Measurements from ENCODE around the gene SH3BP4. TPM values are rescaled to one million over a fixed set of nuclear protein-coding genes. Genes with fewer than 3 reads are reported as not detected.

The SH3BP4 gene
- total and polyA plus RNA-seq, 2 of the 13 experiments (the other 11 are each of a cell fraction or from before 2014, with no cell fraction given), result 34.6 to 99.1 TPM

DNA sequence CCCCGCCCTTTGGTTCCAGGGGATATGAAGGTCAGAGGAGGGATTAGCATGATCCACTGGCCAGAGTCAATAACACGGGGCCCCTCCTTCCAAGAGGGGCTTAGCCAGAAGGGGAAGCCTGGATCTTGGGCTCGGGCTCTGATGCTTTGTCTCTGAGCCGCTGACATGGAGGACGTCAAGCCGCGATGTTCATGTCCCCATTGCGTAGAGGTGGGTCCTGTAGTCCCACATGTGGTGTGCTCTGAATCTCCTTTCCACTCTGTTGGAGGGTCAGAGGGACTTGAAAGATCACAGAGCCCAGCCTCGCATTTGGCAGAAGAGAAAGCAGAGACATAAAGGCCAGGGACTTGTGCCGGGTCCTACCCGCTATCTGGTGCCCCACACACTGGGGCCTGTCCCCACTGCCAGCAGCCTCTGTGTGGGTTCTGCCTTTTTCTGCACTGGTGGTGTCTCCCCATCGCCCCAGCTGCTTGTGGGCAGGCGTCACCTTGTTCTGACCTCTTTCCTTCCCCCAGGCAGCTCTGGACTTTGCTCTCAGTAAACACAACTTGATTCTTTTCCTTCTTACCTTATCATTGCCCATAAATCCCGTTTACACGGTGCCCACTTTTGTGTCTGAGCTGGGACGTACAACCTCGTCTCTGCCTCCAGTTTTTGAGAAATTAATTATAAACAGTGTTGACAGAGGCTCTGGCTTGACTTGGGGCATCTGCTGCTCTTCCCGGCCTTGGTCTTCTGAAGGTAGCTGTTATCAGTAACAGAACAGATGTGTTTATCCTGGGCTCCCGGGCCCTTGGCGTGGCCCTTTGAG is 48.8 kb downstream of the SH3BP4 start (continued):
- TF ChIP-seq RNF219 (CRISPR knock-in tag; IDR thresholded peaks at IDR 0.05) (no peak), TEAD3 (CRISPR knock-in tag; optimal IDR thresholded peaks at IDR 0.05; ENCODE audit: borderline replicate concordance) (peak; percentile 57), IRF2 (CRISPR knock-in tag; IDR thresholded peaks at IDR 0.05) (peak; percentile 41), MAFG (CRISPR knock-in tag; IDR thresholded peaks at IDR 0.05) (no peak), YEATS4 (CRISPR knock-in tag; IDR thresholded peaks at IDR 0.05; ENCODE audit: borderline replicate concordance) (no peak), ZNF75D (CRISPR knock-in tag; IDR thresholded peaks at IDR 0.05; ENCODE audit: borderline replicate concordance) (no peak), STAG1 (CRISPR knock-in tag; IDR thresholded peaks at IDR 0.05) (0 out of 2 replicates have a peak, but pooled peaks have one; percentile 18), SATB2 (CRISPR knock-in tag; IDR thresholded peaks at IDR 0.05) (no peak), ZBTB2 (CRISPR knock-in tag; IDR thresholded peaks at IDR 0.05; ENCODE audit: low read depth) (no peak), SIX4 (CRISPR knock-in tag; IDR thresholded peaks at IDR 0.05) (peak; percentile 77; the same call in 1 of the 2 replicates), POLR2A (IDR thresholded peaks at IDR 0.05; ENCODE audit: insufficient read depth in 1 of 2, low read depth in 2 of 2, low read length in 2 of 2) (peak in 1 of 2 experiments; percentile 50; a peak in 1 of 4 replicates), ZFY (CRISPR knock-in tag; IDR thresholded peaks at IDR 0.05) (peak; percentile 48; the same call in 1 of the 2 replicates), ZNF562 (CRISPR knock-in tag; IDR thresholded peaks at IDR 0.05; ENCODE audit: borderline replicate concordance) (no peak), HDAC1 (CRISPR knock-in tag; IDR thresholded peaks at IDR 0.05) (peak; percentile 52; the same call in 1 of the 2 replicates), FOSL2 (CRISPR knock-in tag; IDR thresholded peaks at IDR 0.05) (peak; percentile 69), SKIL (CRISPR knock-in tag; IDR thresholded peaks at IDR 0.05; ENCODE audit: borderline replicate concordance) (peak; percentile 73; the same call in 1 of the 2 replicates)
- TF ChIP-seq, protein P1, sequence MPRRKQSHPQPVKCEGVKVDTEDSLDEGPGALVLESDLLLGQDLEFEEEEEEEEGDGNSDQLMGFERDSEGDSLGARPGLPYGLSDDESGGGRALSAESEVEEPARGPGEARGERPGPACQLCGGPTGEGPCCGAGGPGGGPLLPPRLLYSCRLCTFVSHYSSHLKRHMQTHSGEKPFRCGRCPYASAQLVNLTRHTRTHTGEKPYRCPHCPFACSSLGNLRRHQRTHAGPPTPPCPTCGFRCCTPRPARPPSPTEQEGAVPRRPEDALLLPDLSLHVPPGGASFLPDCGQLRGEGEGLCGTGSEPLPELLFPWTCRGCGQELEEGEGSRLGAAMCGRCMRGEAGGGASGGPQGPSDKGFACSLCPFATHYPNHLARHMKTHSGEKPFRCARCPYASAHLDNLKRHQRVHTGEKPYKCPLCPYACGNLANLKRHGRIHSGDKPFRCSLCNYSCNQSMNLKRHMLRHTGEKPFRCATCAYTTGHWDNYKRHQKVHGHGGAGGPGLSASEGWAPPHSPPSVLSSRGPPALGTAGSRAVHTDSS (CRISPR knock-in tag; conservative IDR thresholded peaks at IDR 0.05), result no peak
- TF ChIP-seq, protein P2, sequence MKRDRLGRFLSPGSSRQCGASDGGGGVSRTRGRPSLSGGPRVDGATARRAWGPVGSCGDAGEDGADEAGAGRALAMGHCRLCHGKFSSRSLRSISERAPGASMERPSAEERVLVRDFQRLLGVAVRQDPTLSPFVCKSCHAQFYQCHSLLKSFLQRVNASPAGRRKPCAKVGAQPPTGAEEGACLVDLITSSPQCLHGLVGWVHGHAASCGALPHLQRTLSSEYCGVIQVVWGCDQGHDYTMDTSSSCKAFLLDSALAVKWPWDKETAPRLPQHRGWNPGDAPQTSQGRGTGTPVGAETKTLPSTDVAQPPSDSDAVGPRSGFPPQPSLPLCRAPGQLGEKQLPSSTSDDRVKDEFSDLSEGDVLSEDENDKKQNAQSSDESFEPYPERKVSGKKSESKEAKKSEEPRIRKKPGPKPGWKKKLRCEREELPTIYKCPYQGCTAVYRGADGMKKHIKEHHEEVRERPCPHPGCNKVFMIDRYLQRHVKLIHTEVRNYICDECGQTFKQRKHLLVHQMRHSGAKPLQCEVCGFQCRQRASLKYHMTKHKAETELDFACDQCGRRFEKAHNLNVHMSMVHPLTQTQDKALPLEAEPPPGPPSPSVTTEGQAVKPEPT (CRISPR knock-in tag; IDR thresholded peaks at IDR 0.05; ENCODE audit: low read depth), result no peak

Measured in HepG2 (cell line).